NCI-H1694 (cell line): Measurements from ENCODE around the gene ING1.

Experiments
- DNase-seq: peaks from one replicate; lab custom pipeline; 2025; lab: John Stamatoyannopoulos, UW

The ING1 gene

GRCh38 chr13:110771194-110771593 is 57.7 kb downstream of the ING1 start:
- no peak for DNase-seq

- DNase-seq: no peak
These were observed 58.8 kb downstream of the ING1 start for GRCh38 chr13:110772091-110772984.
